Common myeloid progenitor, CD34-positive (primary cell): ENCODE results near the gene PTPA. TPM values are rescaled to one million over a fixed set of nuclear protein-coding genes. Genes with fewer than 3 reads are reported as not detected.

Experiments used
- CTCF ChIA-PET: fragments of 350-600 bp; sonication (Branson Sonifier 250); formaldehyde crosslinking; loops from one replicate; lab custom pipeline; 2021; ENCODE audit warnings: antibody characterized with exemption; lab: Charles Lee
- POLR2A ChIA-PET: fragments of 350-600 bp; sonication (Branson Sonifier 250); formaldehyde crosslinking; loops from one replicate; lab custom pipeline; 2021; ENCODE audit warnings: antibody characterized with exemption; lab: Charles Lee
- DNase-seq, 3 donors: peaks; one replicate each; pipeline versions ENCODE4 v3.0.0 to v3.0.0-alpha.2; 2013
- H3K27ac ChIP-seq, 2 experiments: 1 replicate in 1 of 2; 2 replicates in 1 of 2; pipeline ENCODE4 v1.7.0; 2013; ENCODE audit warnings: inconsistent platforms in 2 of 2, low read length in 2 of 2, mild to moderate bottlenecking in 2 of 2, low read depth in 1 of 2, moderate library complexity in 1 of 2; ENCODE audit not compliant: severe bottlenecking in 2 of 2, insufficient read depth in 1 of 2, poor library complexity in 1 of 2
- H3K27me3 ChIP-seq, 5 experiments: replicated peaks in 2 of 5; 1 replicate in 3 of 5; 2 replicates in 2 of 5; pipeline versions ENCODE4 v1.6.1 to v1.7.0; 2013; ENCODE audit warnings: low read length in 4 of 5, mild to moderate bottlenecking in 2 of 5, moderate library complexity in 2 of 5, inconsistent platforms in 1 of 5; ENCODE audit not compliant: insufficient read depth in 5 of 5, control insufficient read depth in 4 of 5
- H3K36me3 ChIP-seq, 4 experiments: 1 replicate in 2 of 4; 2 replicates in 2 of 4; pipeline versions ENCODE4 v1.6.1 to v1.7.0; 2013; ENCODE audit warnings: low read length in 3 of 4, control low read depth in 1 of 4, mild to moderate bottlenecking in 1 of 4; ENCODE audit not compliant: control insufficient read depth in 4 of 4, insufficient read depth in 4 of 4
- H3K4me1 ChIP-seq, 4 experiments: 1 replicate in 3 of 4; 2 replicates in 1 of 4; pipeline versions ENCODE4 v1.6.1 to v1.7.1; 2013; ENCODE audit warnings: low read length in 3 of 4, mild to moderate bottlenecking in 3 of 4, control low read depth in 1 of 4, inconsistent platforms in 1 of 4, moderate library complexity in 1 of 4; ENCODE audit not compliant: control insufficient read depth in 4 of 4, insufficient read depth in 4 of 4; ENCODE audit errors: control extremely low read depth in 1 of 4
- H3K4me3 ChIP-seq, 7 experiments: 1 replicate in 4 of 7; 2 replicates in 3 of 7; pipeline versions ENCODE4 v1.5.1 to v1.7.0; 2013; ENCODE audit warnings: mild to moderate bottlenecking in 7 of 7, low read length in 6 of 7, moderate library complexity in 6 of 7, inconsistent platforms in 2 of 7, low read depth in 2 of 7, control low read depth in 1 of 7; ENCODE audit not compliant: insufficient read depth in 4 of 7, control insufficient read depth in 1 of 7; ENCODE audit errors: extremely low read depth in 1 of 7
- H3K9me3 ChIP-seq, 5 experiments: 1 replicate in 4 of 5; 2 replicates in 1 of 5; pipeline versions ENCODE4 v1.6.1 to v1.7.1; 2013; ENCODE audit warnings: low read length in 4 of 5, mild to moderate bottlenecking in 2 of 5, inconsistent platforms in 1 of 5, low read depth in 1 of 5, moderate library complexity in 1 of 5; ENCODE audit not compliant: control insufficient read depth in 4 of 5, insufficient read depth in 2 of 5; ENCODE audit errors: control extremely low read depth in 1 of 5
- WGBS: methylation state at CpG from one replicate; pipeline ENCODE4 v1.1.5; 2013; ENCODE audit not compliant: insufficient coverage; 5-methylcytosine and 5-hydroxymethylcytosine counted together
- polyA plus RNA-seq: library from polyadenylated mRNA; unstranded; fragments of 120-200 nt; gene quantifications from one replicate; pipeline ENCODE4 v1.2.1, GENCODE V29; 2013

PTPA gene
- polyA plus RNA-seq = 63.4 TPM

- peaks cover 0 to 34% (median 26%) of the 10 kb centered on the region in 4 experiments for H3K4me1 ChIP-seq
- POLR2A ChIA-PET = interaction anchor here (1.3 kb wide), 1 partner anchor 19 kb away, joined by 3 read pairs; no protein-coding TSS in a partner anchor
These were observed at the start of gene PTPA, which contains the start of gene CRAT for GRCh38 chr9:129110740-129111527. TSS of gene PTPA (plus strand) at chr9:129111415. CDS start at chr9:129111601, 186 bp downstream. TSS of gene CRAT (minus strand) at chr9:129110793. CDS start at chr9:129110509, 284 bp downstream.

GRCh38 chr9:129063061-129063460, 48.2 kb upstream of the PTPA start:
- H3K27me3 ChIP-seq = no peaks in the 10 kb centered on the region
- H3K9me3 ChIP-seq = no peaks in the 10 kb centered on the region
- WGBS = 93% methylated on average over 6 of the region's 9 CpGs
- peaks cover 11 to 69% (median 60%) of the 10 kb centered on the region in 4 experiments for H3K36me3 ChIP-seq
- ChIA-PET CTCF (no interaction called here), POLR2A (interaction anchor here (0.6 kb wide), 1 partner anchor 14 kb away, joined by 3 read pairs; no protein-coding TSS in a partner anchor)
- H3K27ac ChIP-seq = no peak overlapping the region
- no peak overlapping the region for H3K4me3 ChIP-seq
- H3K4me1 ChIP-seq = peaks cover 0 to 14% (median 7%) of the 10 kb centered on the region in 4 experiments
- DNase-seq = no peak

More at GRCh38 chr9:129110740-129111527, at the start of gene PTPA, which contains the start of gene CRAT:
- H3K27ac ChIP-seq = peak within 1 kb of the TSS; percentile 70 to 88
- H3K27me3 ChIP-seq = no peaks in the 10 kb centered on the region
- no peaks in the 10 kb centered on the region for H3K9me3 ChIP-seq
- peak within 1 kb of the TSS; percentile 84 to 96 (median 93) for H3K4me3 ChIP-seq
- peak; percentile 93 to 95 (median 95) for DNase-seq
- CTCF ChIA-PET = interaction anchor here (1.1 to 1.3 kb wide), 2 partner anchors 11 to 20 kb away, joined by 3 to 4 read pairs; no protein-coding TSS in a partner anchor
- 0% methylated on average over 43 of the region's 77 CpGs for WGBS
- H3K36me3 ChIP-seq = peaks cover 0 to 10% (median 6%) of the 10 kb centered on the region in 4 experiments

- Histone ChIP-seq H3K27ac (no peak overlapping the region), H3K4me3 (no peak overlapping the region), H3K36me3 (peaks cover 11 to 71% (median 59%) of the 10 kb centered on the region in 4 experiments), H3K9me3 (no peaks in the 10 kb centered on the region), H3K27me3 (no peaks in the 10 kb centered on the region), H3K4me1 (peaks cover 2 to 23% (median 18%) of the 10 kb centered on the region in 4 experiments)
- DNase-seq = no peak
- ChIA-PET CTCF (no interaction called here), POLR2A (no interaction called here)
- WGBS = 98% methylated on average over 6 of the region's 8 CpGs
These were observed 46.7 kb upstream of the PTPA start for GRCh38 chr9:129064499-129064908.

- ChIA-PET POLR2A (no interaction called here), CTCF (interaction anchor here (0.6 to 2.0 kb wide), 5 partner anchors 9 to 787 kb away, joined by 3 to 6 read pairs (median 3); no protein-coding TSS in a partner anchor)
- no peaks in the 10 kb centered on the region for H3K9me3 ChIP-seq
- H3K4me3 ChIP-seq = no peak overlapping the region
- 95% methylated on average over 19 of the region's 19 CpGs for WGBS
- peak overlapping the region in 1 of 2 experiments; percentile 82 for H3K27ac ChIP-seq
- H3K4me1 ChIP-seq = peaks cover 2 to 54% (median 46%) of the 10 kb centered on the region in 4 experiments
- H3K27me3 ChIP-seq = no peaks in the 10 kb centered on the region
- no peak for DNase-seq
- peaks cover 6 to 63% (median 36%) of the 10 kb centered on the region in 4 experiments for H3K36me3 ChIP-seq
These were observed 43.1 kb upstream of the PTPA start for GRCh38 chr9:129068110-129068509.

- DNase-seq = peak; percentile 96 to 99 (median 99)
These were observed 42.0 kb upstream of the PTPA start for GRCh38 chr9:129068990-129069861.

More at GRCh38 chr9:129068990-129069861, 42.0 kb upstream of the PTPA start:
- Histone ChIP-seq H3K27ac (peak overlapping the region; percentile 46 to 82), H3K27me3 (no peaks in the 10 kb centered on the region), H3K4me1 (peaks cover 2 to 54% (median 46%) of the 10 kb centered on the region in 4 experiments), H3K4me3 (peak overlapping the region in 5 of 7 experiments; percentile 10 to 66 (median 26)), H3K9me3 (no peaks in the 10 kb centered on the region), H3K36me3 (peaks cover 6 to 54% (median 28%) of the 10 kb centered on the region in 4 experiments)
- POLR2A ChIA-PET = interaction anchor here (0.6 to 1.1 kb wide), 4 partner anchors 12 to 57 kb away, joined by 3 to 9 read pairs (median 4); partner anchors contain the start of gene DOLPP1
- 13% methylated on average over 26 of the region's 31 CpGs for WGBS
- CTCF ChIA-PET = interaction anchor here (0.8 to 1.4 kb wide), 3 partner anchors 9 to 31 kb away, joined by 3 to 8 read pairs (median 3); partner anchors contain the start of gene DOLPP1
